ENCODE data around the gene M1AP. TPM values are rescaled to one million over a fixed set of nuclear protein-coding genes. Genes with fewer than 3 reads are reported as not detected.

M1AP gene
- polyA plus RNA-seq, 1 of the 3 experiments (the other 2 are of a cell fraction) = 0.02 TPM

GRCh38 chr2:74679615-74680014, 31.5 kb upstream of the M1AP start:
- Histone ChIP-seq H3F3A (replicated peaks; ENCODE audit: insufficient read depth) (no peaks in the 10 kb centered on the region), H3K4me1 (ENCODE audit: control insufficient read depth in 1 of 2, insufficient read depth in 2 of 2, low read depth in 1 of 2, low read length in 1 of 2) (no peaks in the 10 kb centered on the region), H3K79me2 (ENCODE audit: insufficient read depth) (no peaks in the 10 kb centered on the region), H3K4me2 (no peak overlapping the region), H2AFZ (ENCODE audit: low read depth) (no peak overlapping the region), H4K20me1 (ENCODE audit: insufficient read depth) (no peaks in the 10 kb centered on the region), H3K27me3 (ENCODE audit: insufficient read depth) (no peaks in the 10 kb centered on the region), H3K27ac (ENCODE audit: low read depth in 2 of 2, low read length in 1 of 2) (no peak overlapping the region), H3K9me3 (no peaks in the 10 kb centered on the region), H3K36me3 (replicated peaks in 1 of 2; ENCODE audit: control insufficient read depth in 1 of 2, insufficient read depth in 2 of 2, low read length in 1 of 2) (peaks cover 9 to 46% of the 10 kb centered on the region in 2 experiments), H3K9ac (no peak overlapping the region), H3K4me3 (ENCODE audit: low read depth in 2 of 2, low read length in 1 of 2) (no peak overlapping the region), H3K9me2 (no peaks in the 10 kb centered on the region)
- TF ChIP-seq EP300 (IDR thresholded peaks at IDR 0.05; ENCODE audit: borderline replicate concordance in 1 of 2, low read depth in 1 of 2, low read length in 1 of 2) (no peak), RCOR1 (IDR thresholded peaks at IDR 0.05; ENCODE audit: low read length) (no peak), NRF1 (IDR thresholded peaks at IDR 0.05; ENCODE audit: low read depth, low read length) (no peak), MAX (IDR thresholded peaks at IDR 0.05; ENCODE audit: low read depth) (no peak), ZBTB33 (IDR thresholded peaks at IDR 0.05; ENCODE audit: borderline replicate concordance, low read depth) (no peak), IRF3 (IDR thresholded peaks at IDR 0.05; ENCODE audit: low read depth, low read length) (no peak), FOXJ3 (CRISPR knock-in tag; IDR thresholded peaks at IDR 0.05) (no peak), TEAD4 (IDR thresholded peaks at IDR 0.05; ENCODE audit: borderline replicate concordance, insufficient read depth) (no peak), USF2 (IDR thresholded peaks at IDR 0.05; ENCODE audit: borderline replicate concordance, low read depth, low read length) (no peak), SIN3A (IDR thresholded peaks at IDR 0.05; ENCODE audit: borderline replicate concordance, low read depth, low read length) (no peak), REST (IDR thresholded peaks at IDR 0.05; ENCODE audit: low read depth, low read length) (no peak), POLR2AphosphoS5 (IDR thresholded peaks at IDR 0.05; ENCODE audit: low read depth, low read length) (no peak), ELF1 (IDR thresholded peaks at IDR 0.05) (no peak), FOSL2 (IDR thresholded peaks at IDR 0.05; ENCODE audit: borderline replicate concordance, low read depth) (no peak), USF1 (IDR thresholded peaks at IDR 0.05; ENCODE audit: borderline replicate concordance, low read depth) (no peak), RFX5 (IDR thresholded peaks at IDR 0.05; ENCODE audit: low read length) (no peak), TAF1 (IDR thresholded peaks at IDR 0.05; ENCODE audit: borderline replicate concordance, low read depth, low read length) (no peak)
- DNase-seq = no peak
- WGBS (ENCODE audit: low lambda C conversion rate) = 95% methylated on average over 13 of the region's 15 CpGs
- ChIA-PET CTCF (interaction anchor here (0.8 to 3.0 kb wide), 2 partner anchors 11 to 197 kb away, joined by 4 to 8 read pairs; no protein-coding TSS in a partner anchor), POLR2A (no interaction called here)

All from SK-N-SH (cell line).